SK-N-SH treated with all-trans-retinoic acid at 6 μM for 48 hours (cell line): ENCODE measurements around the gene OSCP1.

Experiments
- ATAC-seq: fragments of 200-7000 bp; cut with Tn5 transposase; 3 replicates; pipeline ENCODE4 v1.9.1; 2020; ENCODE audit warnings: mild to moderate bottlenecking, moderate library complexity
- ARNTL ChIP-seq: fragments of 450-650 bp; formaldehyde crosslinking; IDR thresholded peaks from 2 replicates; pipeline ENCODE4 v1.5.0; 2020; ENCODE audit warnings: low read depth, mild to moderate bottlenecking, moderate library complexity, borderline replicate concordance
- BACH2 ChIP-seq: fragments of 250-450 bp; sonication (Bioruptor Pico); IDR thresholded peaks from 2 replicates; pipeline ENCODE4 v1.9.0; 2021; ENCODE audit warnings: mild to moderate bottlenecking, borderline replicate concordance
- CREB5 ChIP-seq: fragments of 250-450 bp; sonication (Bioruptor Pico); IDR thresholded peaks from 2 replicates; pipeline ENCODE4 v1.5.1; 2020; ENCODE audit warnings: low read depth, mild to moderate bottlenecking, moderate library complexity
- CSDC2 ChIP-seq: fragments of 250-450 bp; sonication (Bioruptor Pico); IDR thresholded peaks from 2 replicates; pipeline ENCODE4 v1.5.0; 2020; ENCODE audit warnings: mild to moderate bottlenecking, moderate library complexity
- CSRNP3 ChIP-seq: fragments of 250-450 bp; sonication (Bioruptor Pico); IDR thresholded peaks from 2 replicates; pipeline ENCODE4 v1.5.1; 2021; ENCODE audit warnings: mild to moderate bottlenecking, moderate library complexity
- ESRRG ChIP-seq: fragments of 250-450 bp; sonication (Bioruptor Pico); IDR thresholded peaks from 2 replicates; pipeline ENCODE4 v1.6.1; 2021; ENCODE audit warnings: mild to moderate bottlenecking
- GLIS3 ChIP-seq: fragments of 250-450 bp; sonication (Bioruptor Pico); IDR thresholded peaks from 2 replicates; pipeline ENCODE4 v1.5.0; 2020; ENCODE audit warnings: mild to moderate bottlenecking, moderate library complexity
- ISL1 ChIP-seq: fragments of 250-450 bp; sonication (Bioruptor Pico); IDR thresholded peaks from 2 replicates; pipeline ENCODE4 v2.1.2; 2022; ENCODE audit warnings: mild to moderate bottlenecking, moderate library complexity
- OSR1 ChIP-seq: fragments of 250-450 bp; sonication (Bioruptor Pico); IDR thresholded peaks from 2 replicates; pipeline ENCODE4 v1.8.0; 2022; ENCODE audit warnings: moderate library complexity, mild to moderate bottlenecking, inconsistent platforms
- PATZ1 ChIP-seq: fragments of 250-450 bp; sonication (Bioruptor Pico); IDR thresholded peaks from 2 replicates; pipeline ENCODE4 v1.8.0; 2020; ENCODE audit warnings: mild to moderate bottlenecking, moderate library complexity, borderline replicate concordance
- POU6F1 ChIP-seq: fragments of 250-450 bp; sonication (Bioruptor Pico); IDR thresholded peaks from 2 replicates; pipeline ENCODE4 v1.8.0; 2021; ENCODE audit warnings: low read depth, mild to moderate bottlenecking, moderate library complexity, borderline replicate concordance
- RARB ChIP-seq: fragments of 250-450 bp; sonication (Bioruptor Pico); IDR thresholded peaks from 2 replicates; pipeline ENCODE4 v1.8.0; 2021; ENCODE audit warnings: mild to moderate bottlenecking, moderate library complexity
- SNAI2 ChIP-seq: fragments of 250-450 bp; sonication (Bioruptor Pico); IDR thresholded peaks from 2 replicates; pipeline ENCODE4 v1.5.0; 2020; ENCODE audit warnings: mild to moderate bottlenecking, moderate library complexity
- TCF4 ChIP-seq: fragments of 250-450 bp; sonication (Bioruptor Pico); IDR thresholded peaks from 2 replicates; pipeline ENCODE4 v1.8.0; 2021; ENCODE audit warnings: mild to moderate bottlenecking, moderate library complexity, borderline replicate concordance
- TOX ChIP-seq: fragments of 250-450 bp; sonication (Bioruptor Pico); IDR thresholded peaks from 2 replicates; pipeline ENCODE4 v1.8.0; 2021; ENCODE audit warnings: mild to moderate bottlenecking, moderate library complexity, borderline replicate concordance
- ZC3H10 ChIP-seq: fragments of 250-450 bp; sonication (Bioruptor Pico); IDR thresholded peaks from 2 replicates; pipeline ENCODE4 v1.5.1; 2021; ENCODE audit warnings: mild to moderate bottlenecking, moderate library complexity
- ZFP3 ChIP-seq: fragments of 250-450 bp; sonication (Bioruptor Pico); IDR thresholded peaks from 2 replicates; pipeline ENCODE4 v1.5.0; 2020; ENCODE audit warnings: mild to moderate bottlenecking, moderate library complexity
- ZFP30 ChIP-seq: fragments of 450-650 bp; formaldehyde crosslinking; IDR thresholded peaks from 2 replicates; pipeline ENCODE4 v1.5.0; 2022; ENCODE audit warnings: mild to moderate bottlenecking, moderate library complexity
- ZNF565 ChIP-seq: fragments of 450-650 bp; formaldehyde crosslinking; conservative IDR thresholded peaks from 2 replicates; pipeline ENCODE4 v1.5.0; 2020; ENCODE audit warnings: low read depth, mild to moderate bottlenecking, moderate library complexity
- ZNF70 ChIP-seq: fragments of 450-650 bp; formaldehyde crosslinking; IDR thresholded peaks from 2 replicates; pipeline ENCODE4 v1.5.0; 2020; ENCODE audit warnings: mild to moderate bottlenecking, moderate library complexity
- ZNF8 ChIP-seq: fragments of 450-650 bp; formaldehyde crosslinking; IDR thresholded peaks from 2 replicates; pipeline ENCODE4 v1.5.0; 2020; ENCODE audit warnings: mild to moderate bottlenecking, moderate library complexity

OSCP1 gene

GRCh38 chr1:36401602-36402503 is 48.4 kb downstream of the OSCP1 start:
- ATAC-seq: no peak
- TF ChIP-seq PATZ1 (CRISPR knock-in tag) (no peak), ESRRG (CRISPR knock-in tag) (no peak), ZNF565 (no peak), SNAI2 (CRISPR knock-in tag) (no peak), CREB5 (CRISPR knock-in tag) (no peak), ZNF8 (no peak), ZFP3 (CRISPR knock-in tag) (no peak), ZFP30 (CRISPR knock-in tag) (no peak), ISL1 (CRISPR knock-in tag) (no peak), TOX (CRISPR knock-in tag) (no peak), CSDC2 (no peak), POU6F1 (CRISPR knock-in tag) (no peak), ZC3H10 (CRISPR knock-in tag) (no peak), ARNTL (CRISPR knock-in tag) (no peak)

GRCh38 chr1:36400825-36401601 is 49.2 kb downstream of the OSCP1 start:
- ATAC-seq: no peak
- no peak for TF ChIP-seq POU6F1 (CRISPR knock-in tag)

GRCh38 chr1:36400514-36400824 is 49.8 kb downstream of the OSCP1 start:
- no peak for ATAC-seq
- TF ChIP-seq ZNF565: no peak
- TF ChIP-seq POU6F1 (CRISPR knock-in tag): no peak
- no peak for TF ChIP-seq ISL1 (CRISPR knock-in tag)
- no peak for TF ChIP-seq ZFP3 (CRISPR knock-in tag)
- TF ChIP-seq ZNF70 (CRISPR knock-in tag): no peak
- no peak for TF ChIP-seq RARB
- TF ChIP-seq ZNF8: no peak
- TF ChIP-seq GLIS3: no peak
- TF ChIP-seq OSR1 (CRISPR knock-in tag): no peak
- no peak for TF ChIP-seq TCF4 (CRISPR knock-in tag)
- no peak for TF ChIP-seq SNAI2 (CRISPR knock-in tag)
- no peak for TF ChIP-seq BACH2 (CRISPR knock-in tag)
- no peak for TF ChIP-seq PATZ1 (CRISPR knock-in tag)
- TF ChIP-seq ZFP30 (CRISPR knock-in tag): no peak
- TF ChIP-seq CSRNP3 (CRISPR knock-in tag): no peak
- no peak for TF ChIP-seq ARNTL (CRISPR knock-in tag)
- no peak for TF ChIP-seq CSDC2
